Measurements from ENCODE around the gene ZBTB26. TPM values are rescaled to one million over a fixed set of nuclear protein-coding genes. Genes with fewer than 3 reads are reported as not detected.

The ZBTB26 gene
- total and polyA plus RNA-seq, 2 donors (not counting 1 experiment from before 2014, with no cell fraction given): 4.7 to 16.4 TPM

DNA sequence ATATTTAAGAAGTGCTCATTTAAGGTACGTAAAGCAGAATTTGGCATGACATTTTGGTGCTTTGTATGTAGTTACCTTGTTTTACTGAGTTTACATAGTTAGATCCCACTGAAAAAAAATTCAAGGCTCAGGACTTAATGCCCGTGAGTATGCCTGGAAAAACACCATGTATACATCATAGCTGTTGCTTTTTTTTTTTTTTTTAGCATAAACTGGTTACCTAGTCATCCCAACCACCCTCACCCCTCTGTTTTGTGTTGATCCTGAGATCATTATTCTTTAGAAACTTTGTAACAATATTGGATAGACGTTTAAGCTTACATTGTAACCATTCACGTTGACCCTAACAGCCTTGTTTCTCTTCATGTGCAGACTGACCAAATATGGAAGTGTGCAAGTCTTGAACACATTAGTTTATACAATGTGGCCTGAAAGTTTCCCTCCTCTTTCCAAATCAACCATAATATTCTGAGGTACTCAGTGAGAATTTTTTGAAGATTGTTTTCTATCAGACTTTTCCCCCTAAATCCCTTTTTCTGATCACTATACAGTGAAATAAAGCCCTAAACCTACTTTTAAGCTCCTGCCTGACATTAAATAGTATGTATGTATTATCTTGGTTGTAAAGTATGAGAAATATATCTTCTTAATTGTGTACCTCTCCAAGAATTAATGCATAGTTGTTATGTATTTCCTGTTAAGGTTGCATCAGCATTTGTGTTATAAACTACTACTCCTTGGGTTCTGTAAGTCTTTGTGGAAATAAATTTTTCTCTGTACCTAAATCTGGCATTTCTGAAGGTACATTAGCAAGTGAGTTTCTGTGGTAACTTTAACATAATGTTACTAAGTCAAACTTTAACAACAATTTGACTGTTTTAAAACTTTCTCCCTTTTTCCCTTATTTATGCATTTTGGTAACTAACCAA, 13.9 kb upstream of the ZBTB26 start:
- no peak overlapping the region for H3K4me3 Mint-ChIP-seq
- H3K9me3 Mint-ChIP-seq (ENCODE audit: insufficient read depth): no peaks in the 10 kb centered on the region
- peaks cover 95% of the 10 kb centered on the region for H3K79me2 ChIP-seq (ENCODE audit: control insufficient read depth, insufficient read depth, low read length)
- DNase-seq (no peak), ATAC-seq (ENCODE audit: low read depth) (no peak)
- H3K36me3 ChIP-seq (replicated peaks in 1 of 2; ENCODE audit: control extremely low read depth in 1 of 2, control insufficient read depth in 1 of 2, extremely low read depth in 1 of 2, insufficient read depth in 2 of 2, low read length in 1 of 2): no peaks in the 10 kb centered on the region
- no peaks in the 10 kb centered on the region for H3K9me3 ChIP-seq (ENCODE audit: control extremely low read depth in 1 of 3, control insufficient read depth in 2 of 3, insufficient read depth in 1 of 3, low read length in 2 of 3)
- H3K27ac ChIP-seq (ENCODE audit: low read length in 2 of 2): no peak overlapping the region
- H3K9ac ChIP-seq (ENCODE audit: low read length): no peak overlapping the region
- no peak overlapping the region for H3K4me2 ChIP-seq (replicated peaks; ENCODE audit: low read depth, low read length, poor library complexity, severe bottlenecking)
- no peaks in the 10 kb centered on the region for H3K27me3 Mint-ChIP-seq
- no peak overlapping the region for H3K27ac Mint-ChIP-seq
- POLR2A ChIA-PET: interaction anchor here (0.6 kb wide), 1 partner anchor 33 kb away, joined by 3 read pairs; no protein-coding TSS in a partner anchor
- H2AFZ ChIP-seq (ENCODE audit: insufficient read depth, low read depth, low read length, poor library complexity, severe bottlenecking): no peak overlapping the region
- H3K4me3 ChIP-seq (ENCODE audit: control extremely low read depth in 1 of 5, extremely low read depth in 1 of 5, insufficient read depth in 1 of 5, low read depth in 2 of 5, low read length in 4 of 5): no peak overlapping the region
- 100% methylated on average over 1 of the region's 4 CpGs for WGBS (ENCODE audit: insufficient coverage)
- H3K27me3 ChIP-seq (replicated peaks in 1 of 4; ENCODE audit: control extremely low read depth in 1 of 4, control insufficient read depth in 3 of 4, insufficient read depth in 4 of 4, low read length in 3 of 4): no peaks in the 10 kb centered on the region
- H3K4me1 ChIP-seq (ENCODE audit: control insufficient read depth in 2 of 2, insufficient read depth in 2 of 2, low read length in 2 of 2): peaks cover 15% of the 10 kb centered on the region in 2 donors
- peaks cover 58% of the 10 kb centered on the region for H4K20me1 ChIP-seq (ENCODE audit: control insufficient read depth, insufficient read depth, low read length, poor library complexity, severe bottlenecking)
- intact Hi-C loops (cut with micrococcal nuclease): loop anchor here (10.0 kb wide), 1 partner anchor 680 kb away; the partner anchor contains the start of genes MRRF and RBM18
- H3K4me1 Mint-ChIP-seq: peaks cover 47% of the 10 kb centered on the region
- CTCF ChIA-PET: no interaction called here
- TF ChIP-seq CTCF (IDR thresholded peaks at IDR 0.05) (no peak), EZH2 (IDR thresholded peaks at IDR 0.05; ENCODE audit: borderline replicate concordance, insufficient read depth, low read depth, low read length, poor library complexity, severe bottlenecking) (no peak)
